Measurements from ENCODE around the gene BCL2L11.

The BCL2L11 gene

GRCh38 chr2:111121028-111121827 is 514 bp downstream of the BCL2L11 start:
- H3K27ac ChIP-seq: no peak overlapping the region
- peak overlapping the region; percentile 46 for H3K9ac ChIP-seq (ENCODE audit: insufficient read length)
- peaks cover 7% of the 10 kb centered on the region; the same call in 1 of the 2 replicates for H3K36me3 ChIP-seq (ENCODE audit: insufficient read depth, low read length)
- H3K4me3 ChIP-seq: peak overlapping the region; percentile 89
- no peaks in the 10 kb centered on the region for H3K9me3 ChIP-seq (ENCODE audit: low read depth, low read length)
- TF ChIP-seq EZH2 (IDR thresholded peaks at IDR 0.05): no peak
- no peak for TF ChIP-seq FOXP2 (optimal IDR thresholded peaks at IDR 0.05; ENCODE audit: control extremely low read depth, extremely low read length, insufficient read depth)
- no peak for TF ChIP-seq POLR2AphosphoS5 (IDR thresholded peaks at IDR 0.05; ENCODE audit: borderline replicate concordance, low read depth, low read length)
- DNase-seq (ENCODE audit: low read depth, low spot score): no peak

GRCh38 chr2:111121828-111122630 is 1.3 kb downstream of the BCL2L11 start:
- Histone ChIP-seq H3K9ac (ENCODE audit: insufficient read length) (peak overlapping the region; percentile 46), H3K36me3 (ENCODE audit: insufficient read depth, low read length) (peaks cover 7% of the 10 kb centered on the region; the same call in 1 of the 2 replicates), H3K4me3 (peak overlapping the region; percentile 89), H3K9me3 (ENCODE audit: low read depth, low read length) (no peaks in the 10 kb centered on the region), H3K27ac (no peak overlapping the region)
- TF ChIP-seq EZH2 (IDR thresholded peaks at IDR 0.05) (no peak), POLR2AphosphoS5 (IDR thresholded peaks at IDR 0.05; ENCODE audit: borderline replicate concordance, low read depth, low read length) (no peak), FOXP2 (optimal IDR thresholded peaks at IDR 0.05; ENCODE audit: control extremely low read depth, extremely low read length, insufficient read depth) (no peak)
- DNase-seq (ENCODE audit: low read depth, low spot score): no peak

GRCh38 chr2:111122631-111123421 is 2.1 kb downstream of the BCL2L11 start:
- Histone ChIP-seq H3K27ac (no peak overlapping the region), H3K36me3 (ENCODE audit: insufficient read depth, low read length) (peaks cover 7% of the 10 kb centered on the region; the same call in 1 of the 2 replicates), H3K9me3 (ENCODE audit: low read depth, low read length) (no peaks in the 10 kb centered on the region), H3K9ac (ENCODE audit: insufficient read length) (no peak overlapping the region), H3K4me3 (peak overlapping the region; percentile 89)
- no peak for TF ChIP-seq POLR2AphosphoS5 (IDR thresholded peaks at IDR 0.05; ENCODE audit: borderline replicate concordance, low read depth, low read length)
- TF ChIP-seq EZH2 (IDR thresholded peaks at IDR 0.05): no peak
- DNase-seq (ENCODE audit: low read depth, low spot score): no peak

- no peak overlapping the region for H3K4me3 ChIP-seq
These were observed 3.0 kb downstream of the BCL2L11 start for GRCh38 chr2:111123751-111124150.

DNA sequence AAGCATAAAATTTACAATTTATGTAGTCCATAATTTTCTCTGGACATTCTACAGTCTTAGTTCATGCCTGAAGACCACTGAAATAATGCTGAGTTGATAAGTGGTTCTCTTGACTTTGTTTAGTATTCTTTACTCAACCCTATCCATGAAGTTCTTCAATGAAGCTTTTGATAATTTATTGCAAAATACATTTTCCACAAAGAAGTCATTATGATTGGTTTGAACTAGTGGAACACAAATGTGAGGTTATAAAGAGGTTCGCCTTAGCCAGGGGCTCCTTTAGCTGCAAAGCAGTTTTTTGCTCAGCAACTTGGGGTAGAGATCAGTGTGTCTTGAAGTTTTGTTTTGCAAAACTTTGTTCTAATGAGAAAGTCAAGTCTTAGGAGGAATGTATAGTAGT is 5.9 kb downstream of the BCL2L11 start:
- Histone ChIP-seq H3K27ac (no peak overlapping the region), H3K36me3 (ENCODE audit: insufficient read depth, low read length) (peaks cover 7% of the 10 kb centered on the region), H3K9me3 (ENCODE audit: low read depth, low read length) (no peaks in the 10 kb centered on the region), H3K9ac (ENCODE audit: insufficient read length) (no peak overlapping the region), H3K4me3 (no peak overlapping the region)
- DNase-seq (ENCODE audit: low read depth, low spot score): no peak
- TF ChIP-seq POLR2AphosphoS5 (IDR thresholded peaks at IDR 0.05; ENCODE audit: borderline replicate concordance, low read depth, low read length): no peak
- no peak for TF ChIP-seq FOXP2 (optimal IDR thresholded peaks at IDR 0.05; ENCODE audit: control extremely low read depth, extremely low read length, insufficient read depth)
- TF ChIP-seq EZH2 (IDR thresholded peaks at IDR 0.05): no peak

More at GRCh38 chr2:111123751-111124150, 3.0 kb downstream of the BCL2L11 start:
- Histone ChIP-seq H3K27ac (no peak overlapping the region), H3K36me3 (ENCODE audit: insufficient read depth, low read length) (peaks cover 7% of the 10 kb centered on the region; the same call in 1 of the 2 replicates), H3K9me3 (ENCODE audit: low read depth, low read length) (no peaks in the 10 kb centered on the region), H3K9ac (ENCODE audit: insufficient read length) (no peak overlapping the region)
- no peak for TF ChIP-seq EZH2 (IDR thresholded peaks at IDR 0.05)
- no peak for TF ChIP-seq FOXP2 (optimal IDR thresholded peaks at IDR 0.05; ENCODE audit: control extremely low read depth, extremely low read length, insufficient read depth)
- no peak for TF ChIP-seq POLR2AphosphoS5 (IDR thresholded peaks at IDR 0.05; ENCODE audit: borderline replicate concordance, low read depth, low read length)
- DNase-seq (ENCODE audit: low read depth, low spot score): no peak

- Histone ChIP-seq H3K36me3 (ENCODE audit: insufficient read depth, low read length) (peaks cover 7% of the 10 kb centered on the region), H3K27ac (no peak overlapping the region), H3K4me3 (no peak overlapping the region), H3K9ac (ENCODE audit: insufficient read length) (no peak overlapping the region), H3K9me3 (ENCODE audit: low read depth, low read length) (no peaks in the 10 kb centered on the region)
- DNase-seq (ENCODE audit: low read depth, low spot score): no peak
- TF ChIP-seq FOXP2 (optimal IDR thresholded peaks at IDR 0.05; ENCODE audit: control extremely low read depth, extremely low read length, insufficient read depth): no peak
- TF ChIP-seq EZH2 (IDR thresholded peaks at IDR 0.05): no peak
- TF ChIP-seq POLR2AphosphoS5 (IDR thresholded peaks at IDR 0.05; ENCODE audit: borderline replicate concordance, low read depth, low read length): no peak
These were observed 6.6 kb downstream of the BCL2L11 start for GRCh38 chr2:111127351-111127750.

DNA sequence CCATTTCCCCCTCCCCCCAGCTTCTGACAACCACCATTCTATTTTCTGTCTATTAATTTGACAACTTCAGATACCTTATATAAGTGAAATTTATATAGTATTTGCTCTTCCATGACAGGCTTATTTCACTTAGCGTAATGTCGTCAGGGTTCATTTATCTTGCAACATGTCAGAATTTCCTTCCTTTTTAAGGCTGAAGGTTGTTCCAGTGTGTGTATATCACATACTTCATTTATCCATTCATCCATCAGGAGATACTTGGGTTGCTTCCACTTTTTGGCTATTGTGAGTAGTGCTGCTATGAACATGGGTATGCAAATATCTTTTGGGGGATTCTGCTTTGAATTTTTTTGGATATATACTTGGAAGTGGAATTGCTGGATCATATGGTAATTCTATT is 7.4 kb downstream of the BCL2L11 start:
- DNase-seq (ENCODE audit: low read depth, low spot score): no peak
- Histone ChIP-seq H3K9ac (ENCODE audit: insufficient read length) (no peak overlapping the region), H3K27ac (no peak overlapping the region), H3K4me3 (no peak overlapping the region), H3K36me3 (ENCODE audit: insufficient read depth, low read length) (peaks cover 7% of the 10 kb centered on the region), H3K9me3 (ENCODE audit: low read depth, low read length) (no peaks in the 10 kb centered on the region)
- TF ChIP-seq EZH2 (IDR thresholded peaks at IDR 0.05): no peak
- no peak for TF ChIP-seq POLR2AphosphoS5 (IDR thresholded peaks at IDR 0.05; ENCODE audit: borderline replicate concordance, low read depth, low read length)
- TF ChIP-seq FOXP2 (optimal IDR thresholded peaks at IDR 0.05; ENCODE audit: control extremely low read depth, extremely low read length, insufficient read depth): no peak

DNA sequence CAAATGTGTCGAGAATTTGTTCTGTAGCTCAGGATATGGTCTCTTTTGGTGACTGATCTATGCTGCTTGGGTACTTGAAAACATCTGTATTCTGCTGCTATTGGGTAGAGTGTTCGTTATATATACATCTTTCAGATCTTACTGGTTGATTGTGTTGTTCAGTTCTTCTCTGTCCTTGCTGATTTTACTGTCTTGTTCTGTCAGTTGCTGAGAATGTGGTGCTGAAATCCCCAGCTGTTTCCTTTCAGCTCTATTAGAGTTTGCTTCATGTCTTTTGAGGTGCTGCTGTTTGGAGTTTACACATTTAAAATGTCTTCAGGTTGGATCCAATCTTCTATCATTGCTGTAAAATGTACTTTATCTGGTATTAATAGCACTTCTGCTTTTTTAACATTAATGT is 12.9 kb downstream of the BCL2L11 start:
- Histone ChIP-seq H3K4me3 (no peak overlapping the region), H3K9ac (ENCODE audit: insufficient read length) (no peak overlapping the region), H3K27ac (no peak overlapping the region), H3K36me3 (ENCODE audit: insufficient read depth, low read length) (no peaks in the 10 kb centered on the region; the same call in 1 of the 2 replicates), H3K9me3 (ENCODE audit: low read depth, low read length) (no peaks in the 10 kb centered on the region)
- DNase-seq (ENCODE audit: low read depth, low spot score): no peak
- no peak for TF ChIP-seq EZH2 (IDR thresholded peaks at IDR 0.05)
- no peak for TF ChIP-seq FOXP2 (optimal IDR thresholded peaks at IDR 0.05; ENCODE audit: control extremely low read depth, extremely low read length, insufficient read depth)
- TF ChIP-seq POLR2AphosphoS5 (IDR thresholded peaks at IDR 0.05; ENCODE audit: borderline replicate concordance, low read depth, low read length): no peak
